NB4 (cell line): Measurements from ENCODE around the gene WDR75.

Experiments used
- POLR2A ChIP-seq: IDR thresholded peaks from 2 replicates; pipeline ENCODE4 v1.6.1; 2011; ENCODE audit warnings: mild to moderate bottlenecking; ENCODE audit not compliant: insufficient read length; ENCODE audit errors: extremely low read depth
- TF ChIP-seq, protein P1 (sequence below): IDR thresholded peaks from one replicate; pipeline ENCODE4 v1.5.1; 2012; ENCODE audit warnings: low read depth, low read length

DNA sequence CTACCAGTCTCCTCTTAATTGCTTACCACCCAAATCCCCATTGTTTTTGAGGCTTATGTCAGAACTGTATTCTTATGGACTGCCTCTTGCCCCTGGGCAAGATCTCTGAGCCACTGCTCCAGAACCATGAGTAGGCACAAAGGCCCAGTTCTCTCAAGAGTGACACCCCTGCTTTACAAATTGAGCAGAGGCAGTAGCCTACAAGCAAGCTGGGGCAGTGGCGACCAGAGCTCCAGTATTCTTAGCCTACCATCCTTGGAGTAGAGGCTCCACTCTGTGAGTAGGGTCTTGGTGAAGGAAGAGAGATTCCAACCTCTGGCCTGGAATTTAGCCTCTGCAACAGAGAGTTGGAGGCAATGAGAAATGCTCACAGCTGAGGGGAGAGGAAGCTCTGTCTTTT lies 36.5 kb downstream of the WDR75 start:
- no peak for TF ChIP-seq POLR2A
- TF ChIP-seq, protein P1, sequence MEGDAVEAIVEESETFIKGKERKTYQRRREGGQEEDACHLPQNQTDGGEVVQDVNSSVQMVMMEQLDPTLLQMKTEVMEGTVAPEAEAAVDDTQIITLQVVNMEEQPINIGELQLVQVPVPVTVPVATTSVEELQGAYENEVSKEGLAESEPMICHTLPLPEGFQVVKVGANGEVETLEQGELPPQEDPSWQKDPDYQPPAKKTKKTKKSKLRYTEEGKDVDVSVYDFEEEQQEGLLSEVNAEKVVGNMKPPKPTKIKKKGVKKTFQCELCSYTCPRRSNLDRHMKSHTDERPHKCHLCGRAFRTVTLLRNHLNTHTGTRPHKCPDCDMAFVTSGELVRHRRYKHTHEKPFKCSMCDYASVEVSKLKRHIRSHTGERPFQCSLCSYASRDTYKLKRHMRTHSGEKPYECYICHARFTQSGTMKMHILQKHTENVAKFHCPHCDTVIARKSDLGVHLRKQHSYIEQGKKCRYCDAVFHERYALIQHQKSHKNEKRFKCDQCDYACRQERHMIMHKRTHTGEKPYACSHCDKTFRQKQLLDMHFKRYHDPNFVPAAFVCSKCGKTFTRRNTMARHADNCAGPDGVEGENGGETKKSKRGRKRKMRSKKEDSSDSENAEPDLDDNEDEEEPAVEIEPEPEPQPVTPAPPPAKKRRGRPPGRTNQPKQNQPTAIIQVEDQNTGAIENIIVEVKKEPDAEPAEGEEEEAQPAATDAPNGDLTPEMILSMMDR = no peak
